GM23338 (cell line): ENCODE data around the gene SPARC. TPM values are rescaled to one million over a fixed set of nuclear protein-coding genes. Genes with fewer than 3 reads are reported as not detected.

Source experiments
- ATAC-seq: fragments of 200-7000 bp; cut with Tn5 transposase; 3 replicates; pipeline ENCODE4 v1.9.1; 2020
- DNase-seq: peaks from one replicate; pipeline ENCODE4 v3.0.0-alpha.2; 2015; ENCODE audit warnings: low spot score
- H2AFZ ChIP-seq: fragments of 200-600 bp; sonication (generic); 2 replicates; pipeline ENCODE4 v1.8.0; 2016; ENCODE audit warnings: antibody characterized with exemption, mild to moderate bottlenecking, moderate library complexity
- H3F3A ChIP-seq: fragments of 200-600 bp; sonication (generic); replicated peaks from 2 replicates; pipeline ENCODE4 v1.8.0; 2017; ENCODE audit warnings: antibody characterized with exemption, mixed run types, low read depth
- H3K27ac ChIP-seq: fragments of 200-600 bp; sonication (generic); 2 replicates; pipeline ENCODE4 v1.6.1; 2016; ENCODE audit warnings: low read depth
- H3K27me3 ChIP-seq: fragments of 200-600 bp; sonication (generic); 2 replicates; pipeline ENCODE4 v1.8.0; 2016; ENCODE audit warnings: mild to moderate bottlenecking, mixed run types, moderate library complexity; ENCODE audit not compliant: insufficient read depth
- H3K36me3 ChIP-seq: fragments of 200-600 bp; sonication (generic); 2 replicates; pipeline ENCODE4 v1.8.0; 2016; ENCODE audit warnings: mild to moderate bottlenecking; ENCODE audit not compliant: insufficient read depth
- H3K4me1 ChIP-seq: fragments of 200-600 bp; sonication (generic); 2 replicates; pipeline ENCODE4 v1.8.0; 2016; ENCODE audit warnings: mild to moderate bottlenecking, moderate library complexity; ENCODE audit not compliant: insufficient read depth
- H3K4me2 ChIP-seq: fragments of 200-600 bp; sonication (generic); 2 replicates; pipeline ENCODE4 v1.7.1; 2017; ENCODE audit warnings: mixed run types
- H3K4me3 ChIP-seq: fragments of 200-600 bp; sonication (generic); 2 replicates; pipeline ENCODE4 v1.6.1; 2016; ENCODE audit warnings: mixed run types
- H3K79me2 ChIP-seq: fragments of 200-600 bp; sonication (generic); replicated peaks from 2 replicates; pipeline ENCODE4 v1.8.0; 2017; ENCODE audit warnings: mild to moderate bottlenecking; ENCODE audit not compliant: insufficient read depth
- H3K9me2 ChIP-seq: fragments of 200-600 bp; sonication (generic); 2 replicates; pipeline ENCODE4 v1.8.0; 2017; ENCODE audit not compliant: insufficient read depth
- H4K20me1 ChIP-seq: fragments of 200-600 bp; sonication (generic); replicated peaks from 2 replicates; pipeline ENCODE4 v1.8.0; 2017; ENCODE audit warnings: mild to moderate bottlenecking; ENCODE audit not compliant: insufficient read depth
- H3K27ac Mint-ChIP-seq: 2 replicates; pipeline ENCODE4 v1.8.0; 2020; ENCODE audit warnings: inconsistent platforms, mild to moderate bottlenecking, moderate library complexity, mixed read lengths
- H3K27me3 Mint-ChIP-seq: 3 replicates; pipeline ENCODE4 v1.8.0; 2022; ENCODE audit warnings: low read depth, mild to moderate bottlenecking, moderate library complexity, mixed read lengths, inconsistent platforms; ENCODE audit not compliant: insufficient read depth, poor library complexity
- H3K36me3 Mint-ChIP-seq: 3 replicates; pipeline ENCODE4 v1.8.0; 2021; ENCODE audit warnings: low read depth, mild to moderate bottlenecking, inconsistent platforms, moderate library complexity, mixed read lengths
- H3K4me1 Mint-ChIP-seq: 3 replicates; pipeline ENCODE4 v1.8.0; 2020; ENCODE audit warnings: mild to moderate bottlenecking, inconsistent platforms, mixed read lengths
- H3K4me3 Mint-ChIP-seq: 3 replicates; pipeline ENCODE4 v1.8.0; 2021; ENCODE audit warnings: moderate library complexity, mild to moderate bottlenecking, inconsistent platforms, mixed read lengths
- H3K9me3 Mint-ChIP-seq: 3 replicates; pipeline ENCODE4 v1.8.0; 2020; ENCODE audit warnings: moderate library complexity, mild to moderate bottlenecking, inconsistent platforms, mixed read lengths
- CREB1 ChIP-seq: fragments of 250-450 bp; sonication (Bioruptor Pico); IDR thresholded peaks from 2 replicates; pipeline ENCODE4 v1.5.0; 2020; ENCODE audit warnings: low read depth, mild to moderate bottlenecking, moderate library complexity
- CTCF ChIP-seq, 2 experiments: fragments of 200-600 bp in 1 of 2; sonication (generic) in 1 of 2; conservative IDR thresholded peaks; 2 replicates each; pipeline versions ENCODE4 v1.5.1 to v1.6.1; 2016 to 2017; ENCODE audit warnings: antibody characterized with exemption in 2 of 2, low read depth in 2 of 2, mild to moderate bottlenecking in 2 of 2, moderate library complexity in 1 of 2
- ETS1 ChIP-seq: IDR thresholded peaks from 2 replicates; pipeline ENCODE4 v1.6.1; 2016; ENCODE audit warnings: antibody characterized with exemption
- EZH2 ChIP-seq: fragments of 200-600 bp; sonication (generic); IDR thresholded peaks from one replicate; pipeline ENCODE4 v1.8.0; 2017; ENCODE audit warnings: antibody characterized with exemption, mild to moderate bottlenecking, low read depth; ENCODE audit not compliant: unreplicated experiment
- EZH2phosphoT487 ChIP-seq: fragments of 200-600 bp; sonication (generic); IDR thresholded peaks from one replicate; pipeline ENCODE4 v1.8.1; 2018; ENCODE audit warnings: antibody characterized with exemption; ENCODE audit not compliant: unreplicated experiment
- JUNB ChIP-seq: IDR thresholded peaks from one replicate; pipeline ENCODE4 v1.6.1; 2016; ENCODE audit warnings: antibody characterized with exemption; ENCODE audit not compliant: unreplicated experiment
- NANOG ChIP-seq: IDR thresholded peaks from 2 replicates; pipeline ENCODE4 v1.6.1; 2016; ENCODE audit warnings: antibody characterized with exemption, borderline replicate concordance
- POLR2AphosphoS5 ChIP-seq: IDR thresholded peaks from 2 replicates; pipeline ENCODE4 v1.6.1; 2016; ENCODE audit warnings: antibody characterized with exemption, low read depth
- REST ChIP-seq: IDR thresholded peaks from one replicate; pipeline ENCODE4 v1.6.1; 2018; ENCODE audit warnings: antibody characterized with exemption; ENCODE audit not compliant: unreplicated experiment
- ZNF114 ChIP-seq: fragments of 250-450 bp; sonication (Bioruptor Pico); IDR thresholded peaks from 2 replicates; pipeline ENCODE4 v1.5.0; 2020; ENCODE audit warnings: mild to moderate bottlenecking, moderate library complexity
- ZNF331 ChIP-seq: fragments of 250-450 bp; sonication (Bioruptor Pico); IDR thresholded peaks from 2 replicates; pipeline ENCODE4 v1.5.0; 2020; ENCODE audit warnings: low read depth, mild to moderate bottlenecking, moderate library complexity
- ZNF462 ChIP-seq: fragments of 250-450 bp; sonication (Bioruptor Pico); IDR thresholded peaks from 2 replicates; pipeline ENCODE4 v1.5.0; 2020; ENCODE audit warnings: mild to moderate bottlenecking, moderate library complexity
- polyA plus RNA-seq: library from polyadenylated mRNA; unstranded; fragments of >200 nt; fragmentation: Nextera tagmentation; extraction: Ambion mirVana; gene quantifications from 2 replicates; pipeline ENCODE4 v1.2.1, GENCODE V29; 2016
- total RNA-seq: library from RNA; depleted of rRNA; stranded (reverse); fragments of >200 nt; shearing (Covaris generic); gene quantifications from 2 replicates; pipeline ENCODE4 v1.2.3, GENCODE V29; 2014

Gene SPARC
- total and polyA plus RNA-seq, 2 experiments from 2014 or later = 218 to 225 TPM

GRCh38 chr5:151700820-151701219 lies 14.1 kb upstream of the SPARC start (continued):
- TF ChIP-seq JUNB (no peak), POLR2AphosphoS5 (no peak), ZNF462 (CRISPR knock-in tag) (no peak), EZH2 (no peak), NANOG (no peak), CREB1 (CRISPR knock-in tag) (no peak), EZH2phosphoT487 (no peak)

GRCh38 chr5:151700296-151700695 lies 13.6 kb upstream of the SPARC start:
- H3K4me3 ChIP-seq = no peak overlapping the region
- H3K27ac ChIP-seq = no peak overlapping the region
- Mint-ChIP-seq H3K27ac (no peak overlapping the region), H3K4me3 (no peak overlapping the region), H3K36me3 (no peaks in the 10 kb centered on the region), H3K9me3 (no peaks in the 10 kb centered on the region; the same call in 2 of the 3 replicates), H3K4me1 (peaks cover 24% of the 10 kb centered on the region), H3K27me3 (peaks cover 3% of the 10 kb centered on the region)
- no peak overlapping the region for H3K4me2 ChIP-seq
- no peak for DNase-seq
- H3K9me2 ChIP-seq = no peaks in the 10 kb centered on the region
- no peaks in the 10 kb centered on the region for H3K36me3 ChIP-seq
- ATAC-seq = no peak
- peaks cover 18% of the 10 kb centered on the region for H3K4me1 ChIP-seq
- no peaks in the 10 kb centered on the region for H4K20me1 ChIP-seq
- H3F3A ChIP-seq = no peaks in the 10 kb centered on the region
- H2AFZ ChIP-seq = no peak overlapping the region
- TF ChIP-seq CTCF (conservative IDR thresholded peaks at IDR 0.05; ENCODE audit: low read depth in 2 of 2) = no peak
- TF ChIP-seq ZNF331 = no peak
- no peak for TF ChIP-seq CREB1 (CRISPR knock-in tag)
- no peak for TF ChIP-seq JUNB
- no peak for TF ChIP-seq POLR2AphosphoS5
- TF ChIP-seq ZNF114 = no peak
- TF ChIP-seq NANOG = no peak
- TF ChIP-seq ETS1 = no peak
- TF ChIP-seq EZH2phosphoT487 = no peak
- no peak for TF ChIP-seq EZH2
- TF ChIP-seq REST = no peak
- no peaks in the 10 kb centered on the region for H3K79me2 ChIP-seq
- H3K27me3 ChIP-seq = no peaks in the 10 kb centered on the region
